H1 (cell line): ENCODE results near the gene MPIG6B. TPM values are rescaled to one million over a fixed set of nuclear protein-coding genes. Genes with fewer than 3 reads are reported as not detected.
A peak's percentile ranks its signal among the peaks of the same experiment; 100 is the strongest.

ENCODE experiments used
- CTCF ChIA-PET: fragments of 300-600 bp; sonication (Branson Sonifier 250); formaldehyde crosslinking; loops from one replicate; lab custom pipeline; 2021; ENCODE audit not compliant: partially characterized antibody; lab: Charles Lee
- POLR2A ChIA-PET: fragments of 300-600 bp; sonication (Branson Sonifier 250); formaldehyde crosslinking; loops from one replicate; lab custom pipeline; 2021; ENCODE audit warnings: inconsistent platforms; ENCODE audit not compliant: partially characterized antibody; lab: Charles Lee
- DNase-seq, 2 experiments: peaks; one replicate each; pipeline versions ENCODE4 v3.0.0 to v3.0.0-alpha.2; 2010 to 2022; ENCODE audit warnings: low spot score in 2 of 2, low read depth in 1 of 2, mixed read lengths in 1 of 2
- FAIRE-seq: peaks from 2 replicates; lab custom pipeline; 2011; peaks lifted over from hg19 to GRCh38; lab: Jason Lieb, UNC
- H2AFZ ChIP-seq: 2 replicates; pipeline ENCODE4 v1.8.1; 2012; ENCODE audit warnings: low read length, inconsistent platforms
- H2AK5ac ChIP-seq: 2 replicates; pipeline ENCODE4 v1.6.1; 2013; ENCODE audit warnings: low read depth, low read length
- H2BK120ac ChIP-seq: replicated peaks from 2 replicates; pipeline ENCODE3; 2013; ENCODE audit warnings: low read depth, low read length, inconsistent platforms
- H2BK12ac ChIP-seq: 2 replicates; pipeline ENCODE4 v1.6.1; 2013; ENCODE audit warnings: low read depth, low read length
- H2BK15ac ChIP-seq: 2 replicates; pipeline ENCODE4 v1.6.1; 2013; ENCODE audit warnings: low read length
- H2BK20ac ChIP-seq: 2 replicates; pipeline ENCODE4 v1.6.1; 2013; ENCODE audit warnings: low read length
- H2BK5ac ChIP-seq: 2 replicates; pipeline ENCODE4 v1.6.1; 2013; ENCODE audit warnings: low read depth, low read length
- H3K14ac ChIP-seq: 2 replicates; pipeline ENCODE4 v1.6.1; 2013; ENCODE audit warnings: inconsistent platforms; ENCODE audit not compliant: insufficient read length
- H3K18ac ChIP-seq: 2 replicates; pipeline ENCODE4 v1.6.1; 2013; ENCODE audit warnings: low read length; ENCODE audit errors: extremely low read depth
- H3K23ac ChIP-seq: 2 replicates; pipeline ENCODE4 v1.6.1; 2013; ENCODE audit warnings: inconsistent platforms; ENCODE audit not compliant: insufficient read length
- H3K23me2 ChIP-seq: 2 replicates; pipeline ENCODE4 v1.6.1; 2013; ENCODE audit warnings: low read depth, low read length
- H3K27ac ChIP-seq: 2 replicates; pipeline ENCODE4 v1.6.1; 2011; ENCODE audit warnings: low read depth, low read length, inconsistent platforms
- H3K27me3 ChIP-seq, 4 experiments: replicated peaks in 1 of 4; 1 replicate in 1 of 4; 2 replicates in 3 of 4; pipeline versions ENCODE4 v1.6.1 to v1.8.1; 2011 to 2013; ENCODE audit warnings: low read length in 3 of 4, mild to moderate bottlenecking in 3 of 4, inconsistent platforms in 2 of 4, mixed read lengths in 2 of 4, moderate library complexity in 1 of 4; ENCODE audit not compliant: control insufficient read depth in 3 of 4, insufficient read depth in 3 of 4; ENCODE audit errors: extremely low read depth in 1 of 4
- H3K36me3 ChIP-seq, 4 experiments: 2 replicates each; pipeline versions ENCODE4 v1.6.1 to v1.8.1; 2011 to 2013; ENCODE audit warnings: mild to moderate bottlenecking in 4 of 4, low read length in 3 of 4, moderate library complexity in 2 of 4, control low read depth in 1 of 4, inconsistent platforms in 1 of 4; ENCODE audit not compliant: insufficient read depth in 4 of 4, control insufficient read depth in 2 of 4
- H3K4ac ChIP-seq: replicated peaks from 2 replicates; pipeline ENCODE3; 2013; ENCODE audit warnings: low read length, low read depth, mixed read lengths, inconsistent platforms; ENCODE audit not compliant: insufficient read length
- H3K4me1 ChIP-seq, 4 experiments: replicated peaks in 1 of 4; 1 replicate in 1 of 4; 2 replicates in 3 of 4; pipeline versions ENCODE4 v1.6.1 to v1.8.1; 2011 to 2013; ENCODE audit warnings: low read length in 3 of 4, inconsistent platforms in 2 of 4, mixed read lengths in 1 of 4; ENCODE audit not compliant: insufficient read depth in 4 of 4, control insufficient read depth in 3 of 4
- H3K4me2 ChIP-seq, 2 experiments: 2 replicates each; pipeline versions ENCODE4 v1.6.1 to v1.8.1; 2011 to 2013; ENCODE audit warnings: low read depth in 2 of 2, low read length in 2 of 2, control low read depth in 1 of 2, inconsistent platforms in 1 of 2, mild to moderate bottlenecking in 1 of 2; ENCODE audit not compliant: insufficient read depth in 1 of 2
- H3K4me3 ChIP-seq, 4 experiments: fragments of 200-600, 300-600 bp in 1 of 4; sonication (generic), shearing (Covaris generic), sonication (Bioruptor Twin) in 1 of 4; 2 replicates each; pipeline versions ENCODE4 v1.5.1 to v1.8.1; 2011 to 2016; ENCODE audit warnings: low read length in 4 of 4, low read depth in 3 of 4, control low read depth in 2 of 4, inconsistent platforms in 2 of 4, mild to moderate bottlenecking in 2 of 4, mixed read lengths in 1 of 4, moderate library complexity in 1 of 4; ENCODE audit not compliant: insufficient read depth in 2 of 4; ENCODE audit errors: extremely low read depth in 1 of 4
- H3K56ac ChIP-seq: replicated peaks from 2 replicates; pipeline ENCODE3; 2013; ENCODE audit warnings: low read depth, mild to moderate bottlenecking, mixed read lengths, low read length, inconsistent platforms; ENCODE audit not compliant: insufficient read length
- H3K79me1 ChIP-seq: 2 replicates; pipeline ENCODE4 v1.6.1; 2013; ENCODE audit warnings: low read depth, low read length, control low read depth
- H3K79me2 ChIP-seq, 2 experiments: 2 replicates each; pipeline versions ENCODE4 v1.6.1 to v1.8.1; 2012 to 2013; ENCODE audit warnings: low read length in 2 of 2, mild to moderate bottlenecking in 2 of 2, inconsistent platforms in 1 of 2; ENCODE audit not compliant: insufficient read depth in 2 of 2, control insufficient read depth in 1 of 2
- H3K9ac ChIP-seq, 4 experiments: replicated peaks in 1 of 4; 1 replicate in 1 of 4; 2 replicates in 3 of 4; pipeline versions ENCODE4 v1.6.1 to v1.8.1; 2011 to 2013; ENCODE audit warnings: low read depth in 3 of 4, low read length in 3 of 4, control low read depth in 2 of 4, mild to moderate bottlenecking in 2 of 4, moderate library complexity in 2 of 4, inconsistent platforms in 1 of 4; ENCODE audit errors: extremely low read depth in 1 of 4
- H3K9me3 ChIP-seq, 2 experiments: 2 replicates each; pipeline versions ENCODE4 v1.6.1 to v1.8.1; 2012 to 2013; ENCODE audit warnings: mild to moderate bottlenecking in 2 of 2, moderate library complexity in 2 of 2, control low read depth in 1 of 2, inconsistent platforms in 1 of 2, low read depth in 1 of 2, low read length in 1 of 2, mixed read lengths in 1 of 2; ENCODE audit not compliant: insufficient read depth in 2 of 2
- H4K20me1 ChIP-seq, 2 experiments: replicated peaks in 1 of 2; 2 replicates each; pipeline versions ENCODE3 to v1.8.1; 2011 to 2013; ENCODE audit warnings: inconsistent platforms in 2 of 2, low read length in 2 of 2, mild to moderate bottlenecking in 1 of 2; ENCODE audit not compliant: insufficient read depth in 2 of 2, control insufficient read depth in 1 of 2
- H4K5ac ChIP-seq: 2 replicates; pipeline ENCODE4 v1.6.1; 2013; ENCODE audit warnings: low read length, low read depth, mixed read lengths, inconsistent platforms; ENCODE audit not compliant: insufficient read length
- H4K8ac ChIP-seq: 2 replicates; pipeline ENCODE4 v1.8.0; 2013; ENCODE audit warnings: mild to moderate bottlenecking, moderate library complexity, low read length, inconsistent platforms; ENCODE audit not compliant: insufficient read depth; ENCODE audit errors: extremely low read depth
- H4K91ac ChIP-seq: replicated peaks from 2 replicates; pipeline ENCODE3; 2013; ENCODE audit warnings: low read length, mixed read lengths, inconsistent platforms; ENCODE audit not compliant: insufficient read length
- CBX5 ChIP-seq: fragments of 300-800, 300-1000 bp; sonication (generic); IDR thresholded peaks from 2 replicates; pipeline ENCODE4 v1.7.1; 2016; ENCODE audit warnings: antibody characterized with exemption, low read length, low read depth
- FOSL1 ChIP-seq: IDR thresholded peaks from 2 replicates; pipeline ENCODE4 v1.6.1; 2011; ENCODE audit warnings: mild to moderate bottlenecking, low read depth, low read length, moderate library complexity; ENCODE audit not compliant: insufficient read depth
- NRF1 ChIP-seq: IDR thresholded peaks from 2 replicates; pipeline ENCODE4 v1.6.1; 2011; ENCODE audit warnings: mild to moderate bottlenecking, low read depth, low read length, improper control_type of control experiment
- WGBS, 2 experiments: shearing (Covaris generic) in 1 of 2; methylation state at CpG; one replicate each; pipeline versions ENCODE4 v1.1.6 to v1.1.7; 2013 to 2015; ENCODE audit warnings: low lambda C conversion rate in 2 of 2, mixed read lengths in 2 of 2, inconsistent platforms in 1 of 2, low coverage in 1 of 2, missing lambda C conversion rate in 1 of 2; ENCODE audit not compliant: insufficient replicate concordance in 2 of 2, insufficient coverage in 1 of 2, insufficient read length in 1 of 2; ENCODE audit errors: extremely low coverage in 1 of 2, missing lambda C conversion rate in 1 of 2; 5-methylcytosine and 5-hydroxymethylcytosine counted together
- polyA plus RNA-seq, 7 experiments: library from polyadenylated mRNA; depleted of rRNA in 3 of 7; stranded (reverse) in 5 of 7; unstranded in 2 of 7; fragments of >200 nt in 5 of 7; fragments of 200-250 nt in 2 of 7; gene quantifications; 1 replicate in 5 of 7; 2 replicates in 1 of 7; 4 replicates in 1 of 7; pipeline versions ENCODE4 v1.2.1 to v1.2.3, GENCODE V29; 2011 to 2013; ENCODE audit warnings: missing spikeins in 2 of 7, mixed read lengths in 2 of 7
- total RNA-seq: library from RNA; stranded (reverse); fragmentation: NEBNext Ultra II Directional; extraction: Animal tissue kit (Norgen Biotek cat#: 25700); gene quantifications from 2 replicates; pipeline ENCODE4 v1.2.1, GENCODE V29; 2021

Gene MPIG6B
- total and polyA plus RNA-seq, 2 of the 8 experiments (the other 6 are each of a cell fraction or from before 2014, with no cell fraction given), result 0.18 TPM; not detected in 1

- FAIRE-seq (no peak), DNase-seq (no peak)
- Histone ChIP-seq H2BK15ac (0 out of 2 replicates have a peak within 1 kb of the TSS, but pooled peaks have one; percentile 12), H2BK5ac (peak within 1 kb of the TSS; percentile 20; the same call in 1 of the 2 replicates), H3K79me2 (no peaks in the 10 kb centered on the region), H3K27me3 (no peaks in the 10 kb centered on the region), H3K4me3 (no peak within 1 kb of the TSS), H3K23ac (no peak within 1 kb of the TSS), H2BK12ac (no peak within 1 kb of the TSS), H3K56ac (no peak within 1 kb of the TSS), H4K20me1 (no peaks in the 10 kb centered on the region), H2AFZ (no peak within 1 kb of the TSS), H2BK120ac (no peak within 1 kb of the TSS), H3K27ac (0 out of 2 replicates have a peak within 1 kb of the TSS, but pooled peaks have one; percentile 32), H3K4ac (no peak within 1 kb of the TSS), H4K8ac (no peak within 1 kb of the TSS; the same call in 1 of the 2 replicates), H3K9ac (no peak within 1 kb of the TSS; a peak in 1 of 7 replicates), H3K14ac (no peak within 1 kb of the TSS), H3K79me1 (no peaks in the 10 kb centered on the region), H3K36me3 (peaks cover 0 to 16% (median 1%) of the 10 kb centered on the region in 4 experiments; a peak in 3 of 8 replicates), H3K23me2 (peaks cover 3% of the 10 kb centered on the region; the same call in 1 of the 2 replicates), H2BK20ac (no peak within 1 kb of the TSS), H4K91ac (peak within 1 kb of the TSS; percentile 31), H4K5ac (no peak within 1 kb of the TSS), H3K9me3 (no peaks in the 10 kb centered on the region), H2AK5ac (no peak within 1 kb of the TSS), H3K4me2 (peak within 1 kb of the TSS in 1 of 2 experiments; percentile 6; a peak in 1 of 4 replicates), H3K18ac (no peak within 1 kb of the TSS), H3K4me1 (peaks cover 0 to 9% (median under 1%) of the 10 kb centered on the region in 4 experiments; a peak in 4 of 7 replicates)
- WGBS, 2 experiments, result 86% methylated on average over 4 of the region's 4 CpGs; no CpG with 5 or more reads in 1 of the 2 experiments
- CTCF ChIA-PET, result interaction anchor here (1.3 to 1.6 kb wide), 4 partner anchors 11 to 29 kb away, joined by 3 to 4 read pairs (median 3); no protein-coding TSS in a partner anchor
- TF ChIP-seq FOSL1 (no peak), CBX5 (no peak), NRF1 (no peak)
- POLR2A ChIA-PET, result interaction anchor here (0.6 to 6.3 kb wide), 6 partner anchors 9 to 59 kb away, joined by 3 to 38 read pairs (median 7); partner anchors contain the start of genes ABHD16A, CLIC1 and MSH5
Measured at GRCh38 chr6:31762356-31762755, 39.2 kb downstream of the MPIG6B start, which contains the start of gene SAPCD1. Gene SAPCD1 (plus strand): TSS chr6:31762656. CDS start chr6:31763055, 399 bp downstream.
